ENCODE data around the gene GRM8. TPM values are rescaled to one million over a fixed set of nuclear protein-coding genes. Genes with fewer than 3 reads are reported as not detected.

Gene GRM8
- total RNA-seq, 1 experiment from 2014 or later = 0.80 TPM

DNA sequence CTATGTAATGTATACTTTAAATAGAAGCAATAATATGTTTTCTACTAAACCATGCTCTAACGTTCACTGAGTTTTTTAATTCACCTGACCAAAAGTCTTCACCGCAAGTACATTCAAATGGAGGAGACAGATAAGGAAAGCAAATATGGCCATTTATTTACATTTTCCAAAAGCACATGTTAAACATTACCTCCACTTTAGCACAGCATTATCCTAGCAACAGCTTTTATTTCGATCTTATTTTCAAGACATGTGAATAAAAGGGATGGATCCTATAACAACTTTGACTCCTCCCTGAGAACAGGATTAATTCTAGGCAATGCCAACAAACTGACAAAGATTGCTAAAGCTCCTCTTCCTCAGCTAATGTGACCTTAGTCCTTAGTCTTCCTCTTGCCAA lies 11.5 kb upstream of the GRM8 start:
- peaks cover 14% of the 10 kb centered on the region for H3K27me3 ChIP-seq (replicated peaks; ENCODE audit: insufficient read depth, low read depth, low read length, poor library complexity)
- DNase-seq (ENCODE audit: low spot score) = no peak
- no peaks in the 10 kb centered on the region for H3K9me3 ChIP-seq (ENCODE audit: low read depth, low read length, poor library complexity, severe bottlenecking)
- TF ChIP-seq, protein P1, sequence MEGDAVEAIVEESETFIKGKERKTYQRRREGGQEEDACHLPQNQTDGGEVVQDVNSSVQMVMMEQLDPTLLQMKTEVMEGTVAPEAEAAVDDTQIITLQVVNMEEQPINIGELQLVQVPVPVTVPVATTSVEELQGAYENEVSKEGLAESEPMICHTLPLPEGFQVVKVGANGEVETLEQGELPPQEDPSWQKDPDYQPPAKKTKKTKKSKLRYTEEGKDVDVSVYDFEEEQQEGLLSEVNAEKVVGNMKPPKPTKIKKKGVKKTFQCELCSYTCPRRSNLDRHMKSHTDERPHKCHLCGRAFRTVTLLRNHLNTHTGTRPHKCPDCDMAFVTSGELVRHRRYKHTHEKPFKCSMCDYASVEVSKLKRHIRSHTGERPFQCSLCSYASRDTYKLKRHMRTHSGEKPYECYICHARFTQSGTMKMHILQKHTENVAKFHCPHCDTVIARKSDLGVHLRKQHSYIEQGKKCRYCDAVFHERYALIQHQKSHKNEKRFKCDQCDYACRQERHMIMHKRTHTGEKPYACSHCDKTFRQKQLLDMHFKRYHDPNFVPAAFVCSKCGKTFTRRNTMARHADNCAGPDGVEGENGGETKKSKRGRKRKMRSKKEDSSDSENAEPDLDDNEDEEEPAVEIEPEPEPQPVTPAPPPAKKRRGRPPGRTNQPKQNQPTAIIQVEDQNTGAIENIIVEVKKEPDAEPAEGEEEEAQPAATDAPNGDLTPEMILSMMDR (conservative IDR thresholded peaks at IDR 0.05; ENCODE audit: low read depth, low read length) = no peak
- TF ChIP-seq EZH2 (IDR thresholded peaks at IDR 0.05; ENCODE audit: borderline replicate concordance, low read depth, low read length, poor library complexity, severe bottlenecking) = no peak
- ChIA-PET CTCF (no interaction called here), POLR2A (ENCODE audit: low non-redundant PET) (no interaction called here)
- H3K36me3 ChIP-seq (ENCODE audit: insufficient read depth, low read length, poor library complexity, severe bottlenecking) = no peaks in the 10 kb centered on the region
- BruUV-seq (replicated peaks) = no TSS peak
- no peaks in the 10 kb centered on the region for H3K4me1 ChIP-seq (ENCODE audit: insufficient read depth, low read length, poor library complexity, severe bottlenecking)
- no peak overlapping the region for H3K27ac ChIP-seq (ENCODE audit: low read depth, low read length, poor library complexity, severe bottlenecking)
- intact Hi-C loops (cut with micrococcal nuclease; ENCODE audit: unreplicated experiment) = no loop called here
- H3K4me3 ChIP-seq (ENCODE audit: low read depth, low read length, poor library complexity, severe bottlenecking) = no peak overlapping the region

GRCh38 chr7:127258111-127258510 lies 5.4 kb upstream of the GRM8 start:
- CTCF ChIA-PET = interaction anchor here (0.6 kb wide), 1 partner anchor 337 kb away, joined by 8 read pairs; no protein-coding TSS in a partner anchor
- Histone ChIP-seq H3K36me3 (ENCODE audit: insufficient read depth, low read length, poor library complexity, severe bottlenecking) (no peaks in the 10 kb centered on the region), H3K9me3 (ENCODE audit: low read depth, low read length, poor library complexity, severe bottlenecking) (no peaks in the 10 kb centered on the region), H3K4me3 (ENCODE audit: low read depth, low read length, poor library complexity, severe bottlenecking) (no peak overlapping the region), H3K4me1 (ENCODE audit: insufficient read depth, low read length, poor library complexity, severe bottlenecking) (no peaks in the 10 kb centered on the region), H3K27ac (ENCODE audit: low read depth, low read length, poor library complexity, severe bottlenecking) (no peak overlapping the region), H3K27me3 (replicated peaks; ENCODE audit: insufficient read depth, low read depth, low read length, poor library complexity) (peaks cover 11% of the 10 kb centered on the region)
- no TSS peak for BruUV-seq (replicated peaks)
- peak; percentile 1 for DNase-seq (ENCODE audit: low spot score)
- intact Hi-C loops (cut with micrococcal nuclease; ENCODE audit: unreplicated experiment) = loop anchor here (10.0 kb wide), 1 partner anchor 403 kb away; no protein-coding TSS in a partner anchor
- TF ChIP-seq, protein P1 (conservative IDR thresholded peaks at IDR 0.05; ENCODE audit: low read depth, low read length) = no peak
- TF ChIP-seq EZH2 (IDR thresholded peaks at IDR 0.05; ENCODE audit: borderline replicate concordance, low read depth, low read length, poor library complexity, severe bottlenecking) = no peak
- POLR2A ChIA-PET (ENCODE audit: low non-redundant PET) = no interaction called here

DNA sequence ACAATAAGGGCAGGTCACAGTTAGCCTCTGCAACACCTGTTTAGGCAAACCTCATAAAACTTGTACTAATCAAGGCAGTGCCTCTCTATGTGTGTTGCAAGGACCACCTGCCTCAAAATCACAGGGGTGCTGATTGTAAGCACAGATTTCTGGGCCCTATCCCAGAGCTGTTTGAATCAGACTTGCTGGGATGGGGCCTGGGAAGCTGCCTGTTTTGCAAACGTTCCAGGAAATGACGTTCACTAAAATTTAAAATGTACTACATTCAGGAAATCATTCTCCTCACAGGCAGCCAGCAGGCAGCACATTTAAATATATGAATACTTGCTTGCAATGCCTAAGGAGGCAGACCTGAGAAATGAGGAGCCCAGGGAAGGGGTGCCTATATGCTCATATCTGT lies 4.3 kb upstream of the GRM8 start:
- Histone ChIP-seq H3K4me1 (ENCODE audit: insufficient read depth, low read length, poor library complexity, severe bottlenecking) (peaks cover 8% of the 10 kb centered on the region), H3K9me3 (ENCODE audit: low read depth, low read length, poor library complexity, severe bottlenecking) (no peaks in the 10 kb centered on the region), H3K27ac (ENCODE audit: low read depth, low read length, poor library complexity, severe bottlenecking) (no peak overlapping the region), H3K4me3 (ENCODE audit: low read depth, low read length, poor library complexity, severe bottlenecking) (no peak overlapping the region), H3K36me3 (ENCODE audit: insufficient read depth, low read length, poor library complexity, severe bottlenecking) (no peaks in the 10 kb centered on the region), H3K27me3 (replicated peaks; ENCODE audit: insufficient read depth, low read depth, low read length, poor library complexity) (peaks cover 16% of the 10 kb centered on the region)
- no TSS peak for BruUV-seq (replicated peaks)
- ChIA-PET CTCF (no interaction called here), POLR2A (ENCODE audit: low non-redundant PET) (no interaction called here)
- TF ChIP-seq, protein P1 (conservative IDR thresholded peaks at IDR 0.05; ENCODE audit: low read depth, low read length) = no peak
- no peak for TF ChIP-seq EZH2 (IDR thresholded peaks at IDR 0.05; ENCODE audit: borderline replicate concordance, low read depth, low read length, poor library complexity, severe bottlenecking)
- intact Hi-C loops (cut with micrococcal nuclease; ENCODE audit: unreplicated experiment) = loop anchor here (10.0 kb wide), 1 partner anchor 402 kb away; no protein-coding TSS in a partner anchor
- DNase-seq (ENCODE audit: low spot score) = no peak
